GM18870 (cell line): ENCODE data around the gene CAPSL.
"Not testable (repeated sequence)": the region's sequence is repeated elsewhere in the genome, so short reads cannot be mapped to it uniquely, and the experiment has no call there.

Experiments used
- ATAC-seq: cut with Tn5 transposase; IDR thresholded peaks from one replicate; pipeline ENCODE4 v1.9.1; 2021; ENCODE audit warnings: moderate library complexity; ENCODE audit not compliant: unreplicated experiment

Gene CAPSL

GRCh38 chr5:35938568-35939227, at the start of gene CAPSL:
Gene CAPSL (minus strand): TSS chr5:35938622. CDS start chr5:35921120, 17,502 bp downstream.
- no peak for ATAC-seq

DNA sequence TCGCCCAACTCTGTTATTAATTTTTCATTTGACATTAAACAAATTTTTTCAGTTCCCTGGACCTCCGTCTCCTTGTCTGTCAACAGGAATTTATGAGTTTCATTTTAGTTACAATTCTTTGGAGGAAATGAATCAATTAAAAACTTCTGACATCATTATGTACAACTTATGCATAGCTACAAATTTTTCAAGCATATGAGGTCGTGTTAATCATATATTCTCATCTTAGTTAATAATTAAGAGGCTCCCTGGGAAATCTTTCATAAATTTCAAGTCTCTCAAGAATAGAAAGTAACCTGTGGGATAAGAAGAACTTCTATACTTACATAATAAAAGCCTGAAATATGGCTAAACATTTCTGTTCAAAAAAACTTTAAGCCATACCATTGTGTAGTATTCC, 49.4 kb upstream of the CAPSL start:
- no peak for ATAC-seq

- no peak for ATAC-seq
Measured at GRCh38 chr5:35979715-35980114, 41.3 kb upstream of the CAPSL start.

DNA sequence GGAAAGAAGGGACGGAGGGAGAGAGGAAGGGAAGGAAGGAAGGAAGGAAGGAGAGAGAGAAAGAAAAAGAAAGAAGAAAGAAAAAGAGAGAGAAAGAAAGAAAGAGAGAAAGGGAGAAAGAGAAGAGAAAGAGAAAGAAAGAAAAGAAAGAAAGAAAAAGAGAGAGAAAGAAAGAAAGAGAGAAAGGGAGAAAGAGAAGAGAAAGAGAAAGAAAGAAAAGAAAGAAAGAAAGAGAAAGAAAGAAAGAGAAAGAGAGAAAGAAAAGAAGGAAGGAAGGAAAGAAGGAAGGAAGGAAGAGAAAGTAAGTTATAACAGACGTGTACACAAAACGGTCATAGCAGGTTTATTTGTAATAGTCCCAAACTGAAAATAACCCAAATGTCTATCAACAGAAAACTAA, 38.4 kb upstream of the CAPSL start:
- ATAC-seq, result not testable (repeated sequence)

DNA sequence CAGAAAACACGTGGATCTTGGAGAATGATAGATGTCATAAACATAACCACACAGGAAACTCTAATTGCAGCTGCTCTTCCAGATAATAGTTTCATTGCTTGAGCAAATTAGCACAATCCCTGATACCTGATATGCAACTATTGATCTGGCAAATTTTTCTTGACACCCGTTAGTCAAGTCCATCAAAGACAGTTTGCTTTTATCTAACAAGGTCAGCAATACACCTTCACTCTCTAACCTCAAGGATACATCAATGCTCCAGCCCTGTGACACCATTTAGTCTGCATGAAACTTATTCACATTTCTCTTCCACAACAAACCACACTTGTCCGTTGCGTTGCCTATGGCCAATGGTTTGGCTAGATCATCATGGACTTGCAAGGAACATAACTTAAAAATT, 36.1 kb upstream of the CAPSL start:
- no peak for ATAC-seq

- no peak for ATAC-seq
Measured at GRCh38 chr5:35971878-35972210, 33.4 kb upstream of the CAPSL start.

DNA sequence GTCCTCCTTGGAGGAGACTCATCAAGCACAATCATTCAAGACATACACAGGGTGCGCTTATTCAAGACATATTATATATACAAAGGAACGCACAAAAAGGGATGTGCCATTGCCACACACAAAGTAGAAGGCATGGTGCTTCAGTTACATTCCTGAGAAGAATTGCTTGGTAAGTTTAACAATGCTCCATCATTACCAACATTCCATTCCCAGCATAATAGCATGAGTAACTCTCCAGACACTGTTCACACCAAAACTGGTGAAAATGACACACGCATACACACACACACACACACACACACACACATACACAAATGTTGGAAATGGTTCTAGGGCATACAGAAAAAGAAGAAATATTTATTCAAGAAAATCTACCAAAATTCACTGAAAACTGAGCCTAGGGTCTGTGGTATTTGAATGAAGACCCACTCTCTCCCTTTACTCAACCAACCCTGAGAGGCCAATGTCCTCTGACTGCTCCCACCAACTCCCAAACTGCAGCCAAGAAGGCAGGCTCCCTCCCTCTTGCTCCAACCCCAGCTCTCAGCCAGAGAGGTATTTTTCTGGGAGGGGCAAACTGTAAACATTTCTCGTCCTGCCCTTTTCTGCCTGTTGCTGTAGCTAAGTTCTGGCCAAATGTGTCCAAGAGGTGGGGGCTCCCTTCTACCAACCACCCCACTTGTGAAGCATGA, 32.9 kb upstream of the CAPSL start:
- no peak for ATAC-seq

DNA sequence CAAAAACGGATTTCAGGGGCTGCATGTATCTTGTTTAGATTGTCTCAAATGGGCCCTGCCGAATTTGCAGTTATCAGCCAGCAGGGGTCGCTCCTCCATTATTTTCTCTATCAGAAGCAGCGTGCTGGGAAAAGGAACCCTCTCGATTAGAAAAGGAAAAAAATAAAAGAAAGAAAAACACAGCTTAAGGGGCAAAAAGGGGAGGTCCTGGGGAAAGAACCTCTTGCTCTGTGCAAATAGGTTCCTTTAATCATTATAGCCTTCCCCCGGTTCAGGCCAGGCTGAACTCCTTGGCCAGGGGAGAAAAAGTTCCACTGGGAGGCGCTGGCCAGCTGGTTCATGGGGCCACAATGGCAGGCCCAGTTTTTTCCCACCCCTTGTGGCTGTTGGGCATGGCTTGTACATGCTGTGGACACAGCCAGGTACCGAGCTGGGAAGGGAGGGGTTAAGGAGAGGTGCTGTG, 25.0 kb upstream of the CAPSL start:
- no peak for ATAC-seq

DNA sequence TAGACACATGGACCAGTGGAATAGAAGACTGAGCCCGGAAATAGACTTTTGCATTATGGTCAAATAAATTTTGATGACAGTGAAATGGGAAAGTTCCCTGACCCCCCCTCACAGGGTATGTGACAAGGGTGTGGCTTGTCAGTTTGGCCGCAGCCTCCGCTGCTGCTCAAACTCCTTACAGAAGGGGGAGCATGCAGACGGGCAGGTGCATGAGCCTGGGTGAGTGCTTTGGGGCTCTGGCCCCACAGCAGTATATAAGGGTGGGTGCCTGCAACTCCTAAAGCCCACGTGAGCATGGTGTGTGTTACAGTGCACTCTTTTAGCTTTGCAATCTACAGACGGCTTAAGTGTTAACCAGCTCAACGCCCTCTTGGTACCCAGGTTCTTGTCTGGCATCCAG, 21.9 kb upstream of the CAPSL start:
- no peak for ATAC-seq

DNA sequence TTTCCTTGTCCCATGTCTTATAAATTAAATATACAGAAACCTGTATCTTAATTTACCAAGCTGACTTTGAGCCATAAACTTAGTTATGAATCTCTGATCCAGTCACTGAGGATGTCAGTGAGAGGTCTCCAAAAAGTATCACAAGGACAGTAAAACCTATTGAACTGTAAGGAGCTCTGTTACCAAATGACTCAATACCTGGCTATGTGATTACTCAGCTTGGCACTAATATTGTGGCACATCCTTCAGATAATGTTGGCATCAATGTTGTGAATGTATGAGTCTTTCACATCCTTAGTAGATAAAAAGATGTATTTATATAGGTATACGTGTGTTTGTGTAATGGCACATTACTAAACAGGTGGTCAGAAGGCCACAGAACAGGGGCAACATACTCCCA, 18.0 kb upstream of the CAPSL start:
- no peak for ATAC-seq

GRCh38 chr5:35954175-35954574, 15.8 kb upstream of the CAPSL start:
- ATAC-seq, result no peak

DNA sequence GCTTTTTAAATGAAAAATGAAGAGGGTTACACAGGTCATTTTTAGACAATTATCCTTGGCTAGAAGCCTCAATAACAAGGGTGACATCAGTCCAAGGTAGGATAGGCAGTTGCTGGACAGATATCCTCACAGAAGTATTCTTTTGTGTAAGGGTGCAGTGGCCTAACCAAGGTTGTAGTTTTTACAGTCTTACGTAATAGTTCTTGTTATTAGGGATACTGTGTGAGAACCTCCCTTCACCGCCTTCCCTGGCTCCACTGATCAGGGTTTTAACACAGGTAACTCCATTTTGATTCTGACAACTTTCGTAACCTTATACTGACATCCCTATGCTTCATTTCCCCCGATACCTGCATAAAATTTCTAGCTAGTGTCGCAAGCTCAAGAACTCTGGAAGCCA, 8.7 kb upstream of the CAPSL start:
- no peak for ATAC-seq

DNA sequence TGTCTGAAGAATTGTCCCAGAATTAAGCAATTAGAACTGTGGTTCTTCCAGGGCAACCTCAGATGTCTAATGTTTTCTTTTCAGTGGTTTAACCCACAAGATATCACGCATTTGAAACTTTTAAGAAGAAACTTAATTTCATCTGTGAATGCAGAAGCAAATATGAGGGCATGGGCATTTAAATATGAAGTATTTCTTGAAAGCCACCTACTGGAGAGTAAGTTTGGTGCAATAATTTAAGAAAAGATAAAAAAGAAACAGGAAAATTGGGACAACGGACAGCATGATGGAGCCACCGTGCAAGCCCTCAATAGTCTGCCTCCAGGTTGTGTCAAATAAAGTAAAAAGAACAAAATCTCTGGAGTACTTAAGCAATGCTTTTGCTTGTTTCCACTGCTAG, 1.2 kb upstream of the CAPSL start:
- no peak for ATAC-seq

- no peak for ATAC-seq
Measured at GRCh38 chr5:35926389-35927051, 11.9 kb downstream of the CAPSL start.

DNA sequence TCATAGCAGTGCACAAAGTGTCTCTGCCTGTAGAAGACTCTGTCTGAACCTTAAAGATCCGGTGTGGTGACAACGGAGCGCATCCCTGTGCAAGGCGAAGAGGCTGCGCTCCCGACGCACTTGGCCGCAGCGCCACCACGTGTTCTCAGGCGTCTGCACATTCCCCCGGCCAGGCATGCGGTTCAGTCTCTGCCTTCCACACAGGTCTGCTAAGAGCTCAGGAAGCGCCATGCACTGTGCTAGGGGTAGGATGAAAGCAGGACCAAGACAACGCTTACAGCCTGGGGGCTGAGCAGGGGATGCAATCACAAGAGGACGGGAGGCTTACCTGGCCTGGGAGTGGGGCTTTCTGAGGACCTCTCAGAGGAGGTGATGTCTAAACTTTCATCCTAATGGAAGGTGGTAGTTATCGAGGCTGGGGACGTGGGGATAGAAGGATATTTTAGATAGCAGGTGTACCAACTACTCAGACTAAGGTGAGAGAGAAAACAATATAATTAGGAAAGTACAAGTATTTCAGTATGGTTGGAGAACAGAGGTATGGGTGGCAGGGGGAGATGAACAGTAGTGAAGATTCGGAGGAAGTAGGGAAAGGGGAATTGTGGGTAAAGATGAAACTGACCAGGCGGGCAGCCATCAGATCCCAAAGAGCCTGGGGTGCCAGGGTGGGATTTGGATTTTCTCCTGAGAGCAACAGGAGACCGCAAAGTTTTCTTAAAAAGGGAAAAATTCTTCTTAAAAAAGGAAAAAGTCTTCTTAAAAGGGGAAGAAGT, 13.3 kb downstream of the CAPSL start:
- ATAC-seq, result no peak

- no peak for ATAC-seq
Measured at GRCh38 chr5:35924122-35924949, 14.1 kb downstream of the CAPSL start.

DNA sequence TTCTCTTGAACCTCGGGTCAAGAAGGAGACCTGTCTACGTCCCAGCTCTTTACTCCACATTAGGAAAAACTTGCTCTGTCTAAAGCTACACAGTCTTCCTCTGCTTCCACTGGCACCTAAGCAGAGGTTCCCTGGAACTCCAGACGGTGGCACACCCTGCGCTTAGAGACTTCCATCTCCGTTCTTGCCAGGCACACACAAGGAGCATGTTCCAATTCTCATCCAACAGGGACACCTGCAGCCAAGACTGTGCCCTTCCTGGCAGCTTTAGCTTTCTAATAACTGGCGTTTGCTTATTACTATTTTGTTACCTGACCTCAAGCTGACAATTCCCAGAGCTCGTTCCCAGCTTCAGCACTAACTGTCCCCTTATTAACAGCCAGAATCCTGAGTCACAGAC, 16.0 kb downstream of the CAPSL start:
- no peak for ATAC-seq

DNA sequence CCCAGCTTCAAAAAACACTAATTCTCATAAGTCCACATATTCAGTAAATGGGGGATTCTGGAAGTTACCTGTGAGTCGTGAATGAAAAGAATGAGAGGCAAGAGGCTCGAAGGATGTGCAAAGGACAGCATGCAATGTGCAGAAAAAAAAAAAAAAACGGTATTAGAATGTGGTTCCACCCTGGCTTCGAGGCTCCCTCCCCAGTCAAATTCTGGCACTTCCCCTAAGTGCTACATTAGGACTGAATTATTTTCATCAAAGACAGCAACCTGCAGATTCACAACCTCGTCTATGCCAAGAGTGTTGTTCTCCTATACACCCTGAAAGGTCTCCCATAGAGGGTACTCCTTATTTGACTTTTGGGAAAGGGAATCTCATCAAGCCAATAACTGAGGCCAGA, 16.5 kb downstream of the CAPSL start:
- no peak for ATAC-seq

DNA sequence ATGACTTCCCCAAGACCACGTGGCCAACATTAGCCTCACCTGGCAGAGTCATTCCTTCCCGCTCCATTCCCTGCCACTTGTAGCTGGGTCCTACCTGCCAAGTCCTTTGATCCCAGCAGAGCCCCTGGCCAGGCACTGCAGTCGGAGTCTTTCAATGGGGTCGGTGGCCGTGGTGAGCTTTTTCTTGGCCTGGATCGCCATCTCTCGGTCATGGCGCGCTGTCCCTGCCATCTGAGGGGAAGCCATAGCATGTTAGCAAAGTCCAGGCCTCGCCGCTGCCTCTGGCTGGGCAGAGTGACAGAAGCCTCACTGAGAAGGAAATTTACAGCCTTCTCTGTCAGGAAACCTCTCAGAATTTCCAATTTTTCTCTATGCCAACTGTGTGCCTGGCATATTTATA, 17.5 kb downstream of the CAPSL start:
- no peak for ATAC-seq

- ATAC-seq, result no peak
Measured at GRCh38 chr5:35919191-35919590, 19.2 kb downstream of the CAPSL start.

- ATAC-seq, result no peak
Measured at GRCh38 chr5:35908814-35909213, 29.6 kb downstream of the CAPSL start.
